Measurements from ENCODE around the gene KCNMA1. TPM values are rescaled to one million over a fixed set of nuclear protein-coding genes. Genes with fewer than 3 reads are reported as not detected.
A peak's percentile ranks its signal among the peaks of the same experiment; 100 is the strongest.

Gene KCNMA1
- total and polyA plus RNA-seq, 4 experiments from 2014 or later = 0.26 TPM; not detected in 3

DNA sequence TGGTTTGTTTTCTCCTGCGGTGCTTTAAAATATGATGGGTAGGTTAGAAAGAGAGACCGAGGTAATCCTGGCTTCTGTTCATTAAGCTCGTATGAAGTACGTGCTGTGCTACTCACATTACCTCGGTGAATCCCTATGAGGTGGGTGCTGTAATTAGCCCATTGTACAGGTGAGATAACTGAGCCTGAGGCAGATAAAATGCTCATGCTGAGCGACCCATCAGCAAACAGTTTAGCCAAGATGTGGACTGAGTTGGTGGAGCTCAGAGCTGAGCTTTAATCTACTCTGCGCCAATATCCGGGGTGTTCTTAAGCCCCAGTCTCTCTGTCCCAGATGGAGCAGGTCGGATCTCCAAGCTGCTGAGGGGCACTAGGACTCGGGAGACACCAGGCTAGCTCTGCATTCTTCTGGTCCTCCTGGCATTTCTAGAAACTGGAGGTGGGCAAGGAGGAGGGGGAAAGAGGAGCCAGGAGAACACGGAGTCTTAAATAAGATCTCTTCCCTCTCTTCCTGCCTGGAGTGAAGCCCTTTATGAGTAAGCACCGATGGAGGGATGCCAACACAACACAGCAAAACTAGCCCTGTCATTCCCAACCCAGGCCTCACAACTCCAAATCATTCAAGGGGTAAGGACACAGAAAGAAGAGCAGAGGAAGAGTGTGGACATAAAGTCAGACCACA is 458.5 kb downstream of the KCNMA1 start:
- Mint-ChIP-seq H3K4me1 (no peaks in the 10 kb centered on the region), H3K9me3 (no peaks in the 10 kb centered on the region), H3K27me3 (peaks cover 2 to 14% of the 10 kb centered on the region in 2 donors), H3K36me3 (no peaks in the 10 kb centered on the region), H3K27ac (no peak overlapping the region), H3K4me3 (no peak overlapping the region)
- no peak overlapping the region for H3K27ac ChIP-seq (ENCODE audit: low read depth, low read length)
- no peaks in the 10 kb centered on the region for H3K36me3 ChIP-seq (ENCODE audit: insufficient read depth, low read length)
- intact Hi-C loops (cut with micrococcal nuclease) = loop anchor here (10.0 kb wide), 1 partner anchor 656 kb away; no protein-coding TSS in a partner anchor
- DNase-seq = no peak
- H3K27me3 ChIP-seq (ENCODE audit: insufficient read depth, low read length) = no peaks in the 10 kb centered on the region
- H3K9me3 ChIP-seq (ENCODE audit: control insufficient read depth in 1 of 2, low read length in 2 of 2) = no peaks in the 10 kb centered on the region
- ChIA-PET CTCF (ENCODE audit: partially characterized antibody) (interaction anchor here (0.9 to 1.5 kb wide), 2 partner anchors 11 to 463 kb away, joined by 3 to 5 read pairs; no protein-coding TSS in a partner anchor), POLR2A (ENCODE audit: partially characterized antibody) (no interaction called here)
- no peak overlapping the region for H3K4me3 ChIP-seq (ENCODE audit: low read length in 2 of 2)
- no peaks in the 10 kb centered on the region for H3K4me1 ChIP-seq (ENCODE audit: insufficient read depth, low read length)

DNA sequence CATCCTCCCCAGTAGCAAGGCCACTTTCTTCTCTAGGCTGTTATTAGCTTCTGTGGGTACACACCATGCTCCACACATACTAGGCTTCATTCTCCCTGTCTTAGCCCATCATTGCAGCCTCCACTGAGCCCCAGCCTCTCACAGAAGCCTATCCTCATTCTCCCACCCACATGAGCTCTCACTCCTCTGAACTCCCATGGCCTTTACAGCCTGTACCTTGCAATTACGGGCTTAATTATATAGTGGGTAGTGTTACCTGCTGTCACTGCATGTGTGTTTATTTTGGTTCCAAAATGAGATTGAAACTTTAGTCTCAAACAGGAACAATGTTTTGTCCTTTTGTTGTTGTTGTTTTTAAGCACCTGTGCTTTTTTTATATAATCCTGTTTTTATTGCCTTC is 460.0 kb downstream of the KCNMA1 start:
- no peaks in the 10 kb centered on the region for H3K36me3 Mint-ChIP-seq
- intact Hi-C loops (cut with micrococcal nuclease) = loop anchor here (10.0 kb wide), 1 partner anchor 657 kb away; no protein-coding TSS in a partner anchor
- H3K4me1 Mint-ChIP-seq = no peaks in the 10 kb centered on the region
- H3K9me3 ChIP-seq (ENCODE audit: control insufficient read depth in 1 of 2, low read length in 2 of 2) = no peaks in the 10 kb centered on the region
- no peak overlapping the region for H3K4me3 ChIP-seq (ENCODE audit: low read length in 2 of 2)
- DNase-seq = no peak
- no peak overlapping the region for H3K27ac Mint-ChIP-seq
- ChIA-PET CTCF (ENCODE audit: partially characterized antibody) (interaction anchor here (6.1 kb wide), 1 partner anchor 16 kb away, joined by 96 read pairs; no protein-coding TSS in a partner anchor), POLR2A (ENCODE audit: partially characterized antibody) (no interaction called here)
- no peaks in the 10 kb centered on the region for H3K36me3 ChIP-seq (ENCODE audit: insufficient read depth, low read length)
- no peaks in the 10 kb centered on the region for H3K27me3 ChIP-seq (ENCODE audit: insufficient read depth, low read length)
- no peak overlapping the region for H3K4me3 Mint-ChIP-seq
- H3K9me3 Mint-ChIP-seq = no peaks in the 10 kb centered on the region
- no peaks in the 10 kb centered on the region for H3K4me1 ChIP-seq (ENCODE audit: insufficient read depth, low read length)
- H3K27me3 Mint-ChIP-seq = peaks cover 2 to 15% of the 10 kb centered on the region in 2 donors
- H3K27ac ChIP-seq (ENCODE audit: low read depth, low read length) = no peak overlapping the region

DNA sequence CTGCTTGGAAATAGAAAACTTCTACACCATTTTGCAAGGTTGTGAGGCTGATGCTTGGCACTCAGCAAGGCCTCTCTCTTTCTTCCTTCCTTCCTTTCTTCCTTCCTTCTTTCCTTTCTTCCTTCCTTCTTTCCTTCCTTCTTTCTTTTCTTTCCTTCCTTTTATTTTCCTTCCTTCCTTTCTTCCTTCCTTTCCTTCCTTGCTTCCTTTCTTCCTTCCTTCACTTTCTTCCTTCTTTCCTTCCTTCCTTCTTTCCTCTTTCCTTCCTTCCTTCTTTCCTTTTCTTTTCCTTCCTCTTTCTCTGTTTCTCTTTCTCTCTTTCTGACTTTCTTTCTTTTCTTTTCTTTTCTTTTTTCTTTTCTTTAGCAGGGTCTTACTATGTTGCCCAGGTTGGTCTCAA is 460.4 kb downstream of the KCNMA1 start:
- no peak for DNase-seq
- Mint-ChIP-seq H3K27me3 (peaks cover 2 to 15% of the 10 kb centered on the region in 2 donors), H3K36me3 (no peaks in the 10 kb centered on the region), H3K27ac (no peak overlapping the region), H3K9me3 (no peaks in the 10 kb centered on the region), H3K4me1 (no peaks in the 10 kb centered on the region), H3K4me3 (no peak overlapping the region)
- no peaks in the 10 kb centered on the region for H3K9me3 ChIP-seq (ENCODE audit: control insufficient read depth in 1 of 2, low read length in 2 of 2)
- H3K4me1 ChIP-seq (ENCODE audit: insufficient read depth, low read length) = no peaks in the 10 kb centered on the region
- ChIA-PET CTCF (ENCODE audit: partially characterized antibody) (interaction anchor here (6.1 kb wide), 1 partner anchor 16 kb away, joined by 96 read pairs; no protein-coding TSS in a partner anchor), POLR2A (ENCODE audit: partially characterized antibody) (no interaction called here)
- no peaks in the 10 kb centered on the region for H3K36me3 ChIP-seq (ENCODE audit: insufficient read depth, low read length)
- no peak overlapping the region for H3K4me3 ChIP-seq (ENCODE audit: low read length in 2 of 2)
- no peaks in the 10 kb centered on the region for H3K27me3 ChIP-seq (ENCODE audit: insufficient read depth, low read length)
- intact Hi-C loops (cut with micrococcal nuclease) = loop anchor here (10.0 kb wide), 1 partner anchor 658 kb away; no protein-coding TSS in a partner anchor
- no peak overlapping the region for H3K27ac ChIP-seq (ENCODE audit: low read depth, low read length)

DNA sequence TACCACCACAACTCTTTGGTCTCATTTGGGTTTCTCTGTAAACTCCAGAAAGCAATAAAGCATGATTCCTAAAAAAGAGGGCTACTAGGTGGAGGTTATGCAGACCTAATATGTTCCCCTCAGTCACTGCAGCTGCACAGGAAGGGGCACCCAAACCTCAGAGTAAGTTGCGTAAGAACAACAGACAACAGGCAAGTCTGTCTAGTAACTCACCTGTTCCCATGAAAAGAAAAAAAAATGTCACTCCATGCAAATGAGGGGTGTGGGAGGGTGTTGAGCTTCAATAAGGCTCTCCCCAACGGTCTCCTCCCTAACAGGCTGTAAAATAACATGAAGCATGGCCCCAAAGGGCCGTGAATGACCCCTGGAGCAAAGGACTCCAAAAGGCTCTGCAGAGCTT is 461.4 kb downstream of the KCNMA1 start:
- Histone ChIP-seq H3K27ac (ENCODE audit: low read depth, low read length) (no peak overlapping the region), H3K4me3 (ENCODE audit: low read length in 2 of 2) (no peak overlapping the region), H3K4me1 (ENCODE audit: insufficient read depth, low read length) (no peaks in the 10 kb centered on the region), H3K9me3 (ENCODE audit: control insufficient read depth in 1 of 2, low read length in 2 of 2) (no peaks in the 10 kb centered on the region), H3K27me3 (ENCODE audit: insufficient read depth, low read length) (no peaks in the 10 kb centered on the region), H3K36me3 (ENCODE audit: insufficient read depth, low read length) (no peaks in the 10 kb centered on the region)
- intact Hi-C loops (cut with micrococcal nuclease) = loop anchor here (10.0 kb wide), 1 partner anchor 659 kb away; no protein-coding TSS in a partner anchor
- POLR2A ChIA-PET (ENCODE audit: partially characterized antibody) = no interaction called here
- DNase-seq = no peak
- H3K36me3 Mint-ChIP-seq = no peaks in the 10 kb centered on the region
- H3K9me3 Mint-ChIP-seq = no peaks in the 10 kb centered on the region
- peaks cover 2 to 15% of the 10 kb centered on the region in 2 donors for H3K27me3 Mint-ChIP-seq
- H3K4me3 Mint-ChIP-seq = no peak overlapping the region
- no peak overlapping the region for H3K27ac Mint-ChIP-seq
- CTCF ChIA-PET (ENCODE audit: partially characterized antibody) = interaction anchor here (5.7 to 6.1 kb wide), 2 partner anchors 15 to 467 kb away, joined by 77 to 96 read pairs; no protein-coding TSS in a partner anchor
- no peaks in the 10 kb centered on the region for H3K4me1 Mint-ChIP-seq

DNA sequence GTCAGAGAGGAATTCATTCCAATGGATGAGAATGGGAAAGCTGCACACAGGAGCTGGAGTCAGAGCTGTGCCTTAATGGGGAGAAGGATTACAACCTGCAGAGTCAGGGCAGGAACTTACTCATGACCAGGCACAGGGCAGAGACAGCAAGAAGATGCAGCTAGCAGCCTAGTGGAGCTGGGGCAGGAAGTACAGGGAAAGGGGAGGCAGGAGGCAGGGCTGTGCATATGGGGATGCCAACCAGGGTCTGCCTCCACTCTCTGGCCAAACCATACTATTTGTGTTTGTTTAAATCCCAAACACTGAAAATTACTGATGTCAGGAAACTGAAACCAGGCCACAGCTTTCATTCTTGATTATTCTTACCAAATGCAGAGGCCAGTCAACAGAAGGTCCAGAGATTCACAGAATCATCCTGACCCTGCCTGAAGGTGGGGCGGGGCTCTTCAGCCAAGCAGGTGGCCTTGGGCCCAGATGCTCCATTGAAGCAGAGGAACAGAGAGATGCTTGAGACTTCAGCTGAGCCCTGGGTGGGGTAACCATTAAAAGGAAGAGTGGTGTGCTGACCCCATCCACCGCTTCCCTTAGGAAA is 461.9 kb downstream of the KCNMA1 start:
- H3K4me1 Mint-ChIP-seq = no peaks in the 10 kb centered on the region
- H3K27ac ChIP-seq (ENCODE audit: low read depth, low read length) = no peak overlapping the region
- intact Hi-C loops (cut with micrococcal nuclease) = loop anchor here (10.0 kb wide), 1 partner anchor 659 kb away; no protein-coding TSS in a partner anchor
- H3K36me3 Mint-ChIP-seq = no peaks in the 10 kb centered on the region
- H3K9me3 Mint-ChIP-seq = no peaks in the 10 kb centered on the region
- H3K4me3 Mint-ChIP-seq = no peak overlapping the region
- no peaks in the 10 kb centered on the region for H3K9me3 ChIP-seq (ENCODE audit: control insufficient read depth in 1 of 2, low read length in 2 of 2)
- ChIA-PET CTCF (ENCODE audit: partially characterized antibody) (interaction anchor here (0.9 to 6.1 kb wide), 3 partner anchors 14 to 467 kb away, joined by 3 to 96 read pairs (median 77); no protein-coding TSS in a partner anchor), POLR2A (ENCODE audit: partially characterized antibody) (no interaction called here)
- no peaks in the 10 kb centered on the region for H3K27me3 ChIP-seq (ENCODE audit: insufficient read depth, low read length)
- H3K27ac Mint-ChIP-seq = no peak overlapping the region
- H3K27me3 Mint-ChIP-seq = peaks cover 2 to 15% of the 10 kb centered on the region in 2 donors
- H3K4me3 ChIP-seq (ENCODE audit: low read length in 2 of 2) = no peak overlapping the region
- DNase-seq = no peak
- H3K4me1 ChIP-seq (ENCODE audit: insufficient read depth, low read length) = no peaks in the 10 kb centered on the region
- H3K36me3 ChIP-seq (ENCODE audit: insufficient read depth, low read length) = no peaks in the 10 kb centered on the region

DNA sequence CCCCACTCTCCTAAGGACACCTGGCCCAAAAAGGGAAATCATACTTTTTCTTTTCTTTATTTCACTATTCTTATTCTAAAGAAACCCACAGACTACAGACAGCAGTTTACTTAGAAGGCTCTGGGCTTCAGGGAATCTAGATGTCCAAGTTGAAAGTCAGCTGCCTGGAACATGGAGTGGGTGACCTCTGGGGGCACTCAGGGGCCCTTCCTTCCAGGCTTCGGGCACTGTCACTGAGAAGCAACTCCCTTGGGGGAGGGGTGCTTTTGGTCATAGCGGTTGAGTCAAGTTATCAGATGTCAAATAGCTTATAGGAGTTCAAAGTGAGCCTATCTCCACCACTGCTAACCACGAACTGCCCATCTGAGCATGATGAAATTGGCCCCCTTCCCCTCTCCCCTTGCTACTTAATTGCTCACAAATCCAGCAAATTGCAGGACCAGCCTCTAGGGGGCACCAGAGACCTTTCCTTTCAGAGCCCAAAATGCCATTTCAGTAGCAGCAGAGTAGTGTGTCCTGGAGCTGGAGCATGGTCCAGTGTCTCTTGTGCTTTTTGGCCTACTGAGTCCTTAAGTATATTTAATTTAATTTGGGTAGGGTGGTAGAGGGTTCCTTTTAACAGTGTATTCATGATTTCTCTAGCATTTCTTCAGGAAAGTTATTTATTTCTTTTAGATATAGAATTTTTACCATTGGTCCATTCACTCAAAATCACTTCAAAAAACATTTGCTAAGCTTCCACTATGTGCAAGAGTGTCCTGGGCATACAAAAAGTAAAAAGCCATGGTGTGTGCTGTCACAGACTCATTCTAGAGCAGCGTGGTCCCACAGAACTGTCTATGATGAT is 463.8 kb downstream of the KCNMA1 start:
- Histone ChIP-seq H3K4me3 (ENCODE audit: low read length in 2 of 2) (no peak overlapping the region), H3K27ac (ENCODE audit: low read depth, low read length) (no peak overlapping the region), H3K36me3 (ENCODE audit: insufficient read depth, low read length) (no peaks in the 10 kb centered on the region), H3K9me3 (ENCODE audit: control insufficient read depth in 1 of 2, low read length in 2 of 2) (no peaks in the 10 kb centered on the region), H3K4me1 (ENCODE audit: insufficient read depth, low read length) (no peaks in the 10 kb centered on the region), H3K27me3 (ENCODE audit: insufficient read depth, low read length) (no peaks in the 10 kb centered on the region)
- DNase-seq = peak; percentile 29 to 47 (median 39)
- ChIA-PET POLR2A (ENCODE audit: partially characterized antibody) (no interaction called here), CTCF (ENCODE audit: partially characterized antibody) (interaction anchor here (0.8 to 6.1 kb wide), 14 partner anchors 9 to 539 kb away, joined by 3 to 96 read pairs (median 4); no protein-coding TSS in a partner anchor)
- H3K9me3 Mint-ChIP-seq = no peaks in the 10 kb centered on the region
- H3K27ac Mint-ChIP-seq = no peak overlapping the region
- H3K36me3 Mint-ChIP-seq = no peaks in the 10 kb centered on the region
- peaks cover 3 to 14% of the 10 kb centered on the region in 2 donors for H3K27me3 Mint-ChIP-seq
- no peak overlapping the region for H3K4me3 Mint-ChIP-seq
- H3K4me1 Mint-ChIP-seq = no peaks in the 10 kb centered on the region
- intact Hi-C loops (cut with micrococcal nuclease) = loop anchor here (10.0 kb wide), 1 partner anchor 661 kb away; no protein-coding TSS in a partner anchor

Data from CD4-positive, alpha-beta memory T cell (primary cell).